ENCODE results near the gene RBKS.

DNA sequence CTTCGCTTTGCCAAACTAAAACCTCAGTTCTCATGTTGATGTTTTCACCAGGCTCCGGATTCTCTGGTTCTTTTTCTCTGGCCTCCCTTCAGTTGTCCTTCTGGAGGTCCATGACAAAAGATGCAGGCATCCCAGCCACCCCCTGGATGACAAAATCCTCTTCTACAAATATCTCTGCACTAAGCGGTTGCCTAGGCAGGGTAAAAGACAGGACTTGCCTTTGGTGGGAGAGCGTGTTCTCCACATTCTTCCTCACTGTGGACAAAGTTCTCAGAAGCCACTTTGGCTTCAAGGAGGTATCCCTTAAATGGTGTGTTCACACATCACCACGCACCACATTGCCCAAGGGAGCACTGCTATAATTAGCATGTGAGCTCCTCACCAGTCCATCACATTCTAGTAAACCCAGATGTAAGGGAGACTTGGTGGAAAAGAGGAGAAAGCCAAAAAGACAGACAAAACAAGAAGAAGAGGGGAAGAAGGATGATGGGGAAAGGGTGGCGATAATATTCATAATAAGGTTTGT is 142.3 kb downstream of the RBKS start:
- TF ChIP-seq, protein P1, sequence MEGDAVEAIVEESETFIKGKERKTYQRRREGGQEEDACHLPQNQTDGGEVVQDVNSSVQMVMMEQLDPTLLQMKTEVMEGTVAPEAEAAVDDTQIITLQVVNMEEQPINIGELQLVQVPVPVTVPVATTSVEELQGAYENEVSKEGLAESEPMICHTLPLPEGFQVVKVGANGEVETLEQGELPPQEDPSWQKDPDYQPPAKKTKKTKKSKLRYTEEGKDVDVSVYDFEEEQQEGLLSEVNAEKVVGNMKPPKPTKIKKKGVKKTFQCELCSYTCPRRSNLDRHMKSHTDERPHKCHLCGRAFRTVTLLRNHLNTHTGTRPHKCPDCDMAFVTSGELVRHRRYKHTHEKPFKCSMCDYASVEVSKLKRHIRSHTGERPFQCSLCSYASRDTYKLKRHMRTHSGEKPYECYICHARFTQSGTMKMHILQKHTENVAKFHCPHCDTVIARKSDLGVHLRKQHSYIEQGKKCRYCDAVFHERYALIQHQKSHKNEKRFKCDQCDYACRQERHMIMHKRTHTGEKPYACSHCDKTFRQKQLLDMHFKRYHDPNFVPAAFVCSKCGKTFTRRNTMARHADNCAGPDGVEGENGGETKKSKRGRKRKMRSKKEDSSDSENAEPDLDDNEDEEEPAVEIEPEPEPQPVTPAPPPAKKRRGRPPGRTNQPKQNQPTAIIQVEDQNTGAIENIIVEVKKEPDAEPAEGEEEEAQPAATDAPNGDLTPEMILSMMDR (conservative IDR thresholded peaks at IDR 0.05), result no peak
- TF ChIP-seq EZH2 (IDR thresholded peaks at IDR 0.05; ENCODE audit: low read depth), result no peak

Data from PC-9 (cell line).